ENCODE data around the gene PRPSAP2. TPM values are rescaled to one million over a fixed set of nuclear protein-coding genes. Genes with fewer than 3 reads are reported as not detected.

PRPSAP2 gene
- total and polyA plus RNA-seq, 3 experiments from 2014 or later = 38.4 to 51.6 (median 49.7) TPM

- Mint-ChIP-seq H3K9me3 (no peaks in the 10 kb centered on the region), H3K4me3 (no peak overlapping the region), H3K27me3 (peaks cover 1 to 5% of the 10 kb centered on the region in 2 donors), H3K4me1 (peaks cover 4 to 5% (median 5%) of the 10 kb centered on the region in 3 donors), H3K27ac (no peak overlapping the region), H3K36me3 (peaks cover 0 to 3% (median 0%) of the 10 kb centered on the region in 3 donors)
- ChIA-PET POLR2A (no interaction called here), CTCF (interaction anchor here (1.1 to 1.6 kb wide), 2 partner anchors 14 to 23 kb away, joined by 3 to 5 read pairs; no protein-coding TSS in a partner anchor)
- Histone ChIP-seq H3K27ac (ENCODE audit: low read depth, low read length) (no peak overlapping the region), H3K27me3 (ENCODE audit: insufficient read depth, low read length, poor library complexity, severe bottlenecking) (no peaks in the 10 kb centered on the region), H3K9me3 (ENCODE audit: low read length) (no peaks in the 10 kb centered on the region), H3K36me3 (ENCODE audit: insufficient read depth, low read length) (no peaks in the 10 kb centered on the region), H3K4me3 (ENCODE audit: low read length) (no peak overlapping the region), H3K4me1 (ENCODE audit: insufficient read depth, low read length) (peaks cover 3% of the 10 kb centered on the region)
- DNase-seq = no peak
Observed at GRCh38 chr17:18937981-18938691, 80.2 kb downstream of the PRPSAP2 start.

- no peak overlapping the region for H3K27ac ChIP-seq (ENCODE audit: low read depth, low read length)
- H3K9me3 ChIP-seq (ENCODE audit: low read length) = no peaks in the 10 kb centered on the region
Observed at GRCh38 chr17:18938692-18939023, 80.7 kb downstream of the PRPSAP2 start.

GRCh38 chr17:18944646-18945045 lies 86.7 kb downstream of the PRPSAP2 start:
- H3K36me3 Mint-ChIP-seq = peaks cover 0 to 2% (median 0%) of the 10 kb centered on the region in 3 donors
- no peaks in the 10 kb centered on the region for H3K9me3 Mint-ChIP-seq
- H3K4me3 ChIP-seq (ENCODE audit: low read length) = no peak overlapping the region
- H3K27me3 Mint-ChIP-seq = peaks cover 5 to 6% of the 10 kb centered on the region in 2 donors
- no peaks in the 10 kb centered on the region for H3K4me1 ChIP-seq (ENCODE audit: insufficient read depth, low read length)
- H3K27ac ChIP-seq (ENCODE audit: low read depth, low read length) = no peak overlapping the region
- H3K4me3 Mint-ChIP-seq = no peak overlapping the region
- H3K27ac Mint-ChIP-seq = no peak overlapping the region
- no peaks in the 10 kb centered on the region for H3K27me3 ChIP-seq (ENCODE audit: insufficient read depth, low read length, poor library complexity, severe bottlenecking)
- CTCF ChIA-PET = interaction anchor here (1.2 to 1.8 kb wide), 2 partner anchors 12 to 16 kb away, joined by 5 read pairs; no protein-coding TSS in a partner anchor
- no peaks in the 10 kb centered on the region for H3K36me3 ChIP-seq (ENCODE audit: insufficient read depth, low read length)
- DNase-seq = no peak
- POLR2A ChIA-PET = no interaction called here
- no peaks in the 10 kb centered on the region for H3K9me3 ChIP-seq (ENCODE audit: low read length)
- no peaks in the 10 kb centered on the region for H3K4me1 Mint-ChIP-seq

More at GRCh38 chr17:18938692-18939023, 80.7 kb downstream of the PRPSAP2 start:
- peaks cover 0 to 3% (median 0%) of the 10 kb centered on the region in 3 donors for H3K36me3 Mint-ChIP-seq
- Histone ChIP-seq H3K27me3 (ENCODE audit: insufficient read depth, low read length, poor library complexity, severe bottlenecking) (no peaks in the 10 kb centered on the region), H3K4me3 (ENCODE audit: low read length) (no peak overlapping the region), H3K36me3 (ENCODE audit: insufficient read depth, low read length) (no peaks in the 10 kb centered on the region), H3K4me1 (ENCODE audit: insufficient read depth, low read length) (no peaks in the 10 kb centered on the region)
- no peak overlapping the region for H3K27ac Mint-ChIP-seq
- ChIA-PET CTCF (interaction anchor here (1.1 to 1.6 kb wide), 3 partner anchors 10 to 22 kb away, joined by 3 to 5 read pairs (median 4); no protein-coding TSS in a partner anchor), POLR2A (interaction anchor here (0.7 kb wide), 1 partner anchor 23 kb away, joined by 4 read pairs; no protein-coding TSS in a partner anchor)
- H3K4me1 Mint-ChIP-seq = peaks cover 0 to under 1% (median 0%) of the 10 kb centered on the region in 3 donors
- no peak overlapping the region for H3K4me3 Mint-ChIP-seq
- no peaks in the 10 kb centered on the region for H3K9me3 Mint-ChIP-seq
- H3K27me3 Mint-ChIP-seq = peaks cover 1 to 5% of the 10 kb centered on the region in 2 donors
- no peak for DNase-seq

GRCh38 chr17:18946536-18946935 lies 88.6 kb downstream of the PRPSAP2 start:
- H3K27ac Mint-ChIP-seq = no peak overlapping the region
- CTCF ChIA-PET = interaction anchor here (3.0 kb wide), 1 partner anchor 14 kb away, joined by 11 read pairs; no protein-coding TSS in a partner anchor
- H3K9me3 Mint-ChIP-seq = no peaks in the 10 kb centered on the region
- Histone ChIP-seq H3K27ac (ENCODE audit: low read depth, low read length) (no peak overlapping the region), H3K9me3 (ENCODE audit: low read length) (no peaks in the 10 kb centered on the region), H3K4me1 (ENCODE audit: insufficient read depth, low read length) (no peaks in the 10 kb centered on the region), H3K4me3 (ENCODE audit: low read length) (no peak overlapping the region), H3K27me3 (ENCODE audit: insufficient read depth, low read length, poor library complexity, severe bottlenecking) (no peaks in the 10 kb centered on the region), H3K36me3 (ENCODE audit: insufficient read depth, low read length) (no peaks in the 10 kb centered on the region)
- POLR2A ChIA-PET = no interaction called here
- H3K27me3 Mint-ChIP-seq = peaks cover 6 to 10% of the 10 kb centered on the region in 2 donors
- no peak for DNase-seq
- no peaks in the 10 kb centered on the region for H3K4me1 Mint-ChIP-seq
- peaks cover 0 to 2% (median 0%) of the 10 kb centered on the region in 3 donors for H3K36me3 Mint-ChIP-seq
- H3K4me3 Mint-ChIP-seq = no peak overlapping the region

GRCh38 chr17:18947866-18948265 lies 89.9 kb downstream of the PRPSAP2 start:
- H3K27me3 Mint-ChIP-seq = peaks cover 6 to 10% of the 10 kb centered on the region in 2 donors
- H3K4me1 ChIP-seq (ENCODE audit: insufficient read depth, low read length) = peaks cover 4% of the 10 kb centered on the region
- peaks cover 0 to 2% (median 0%) of the 10 kb centered on the region in 3 donors for H3K36me3 Mint-ChIP-seq
- H3K9me3 ChIP-seq (ENCODE audit: low read length) = no peaks in the 10 kb centered on the region
- no peak overlapping the region for H3K27ac Mint-ChIP-seq
- no peaks in the 10 kb centered on the region for H3K36me3 ChIP-seq (ENCODE audit: insufficient read depth, low read length)
- H3K4me3 Mint-ChIP-seq = no peak overlapping the region
- no peak overlapping the region for H3K4me3 ChIP-seq (ENCODE audit: low read length)
- ChIA-PET CTCF (interaction anchor here (1.0 to 3.0 kb wide), 3 partner anchors 13 to 57 kb away, joined by 3 to 11 read pairs (median 3); partner anchors contain the start of gene FAM83G), POLR2A (no interaction called here)
- H3K27ac ChIP-seq (ENCODE audit: low read depth, low read length) = no peak overlapping the region
- no peaks in the 10 kb centered on the region for H3K4me1 Mint-ChIP-seq
- no peaks in the 10 kb centered on the region for H3K27me3 ChIP-seq (ENCODE audit: insufficient read depth, low read length, poor library complexity, severe bottlenecking)
- no peak for DNase-seq
- no peaks in the 10 kb centered on the region for H3K9me3 Mint-ChIP-seq

GRCh38 chr17:18948476-18949006 lies 90.6 kb downstream of the PRPSAP2 start:
- Histone ChIP-seq H3K4me3 (ENCODE audit: low read length) (no peak overlapping the region), H3K4me1 (ENCODE audit: insufficient read depth, low read length) (peaks cover 4% of the 10 kb centered on the region), H3K27ac (ENCODE audit: low read depth, low read length) (no peak overlapping the region), H3K36me3 (ENCODE audit: insufficient read depth, low read length) (no peaks in the 10 kb centered on the region), H3K9me3 (ENCODE audit: low read length) (no peaks in the 10 kb centered on the region), H3K27me3 (ENCODE audit: insufficient read depth, low read length, poor library complexity, severe bottlenecking) (no peaks in the 10 kb centered on the region)
- peaks cover 0 to 3% (median 0%) of the 10 kb centered on the region in 3 donors for H3K4me1 Mint-ChIP-seq
- ChIA-PET CTCF (interaction anchor here (1.0 to 3.0 kb wide), 4 partner anchors 9 to 56 kb away, joined by 3 to 11 read pairs (median 4); partner anchors contain the start of gene FAM83G), POLR2A (no interaction called here)
- no peak for DNase-seq
- no peak overlapping the region for H3K4me3 Mint-ChIP-seq
- H3K36me3 Mint-ChIP-seq = peaks cover 0 to 2% (median 0%) of the 10 kb centered on the region in 3 donors
- H3K27me3 Mint-ChIP-seq = peaks cover 6 to 10% of the 10 kb centered on the region in 2 donors
- H3K27ac Mint-ChIP-seq = no peak overlapping the region
- no peaks in the 10 kb centered on the region for H3K9me3 Mint-ChIP-seq

GRCh38 chr17:18949566-18949965 lies 91.6 kb downstream of the PRPSAP2 start:
- H3K27me3 Mint-ChIP-seq = peaks cover 6 to 10% of the 10 kb centered on the region in 2 donors
- Histone ChIP-seq H3K4me3 (ENCODE audit: low read length) (no peak overlapping the region), H3K9me3 (ENCODE audit: low read length) (no peaks in the 10 kb centered on the region), H3K27ac (ENCODE audit: low read depth, low read length) (no peak overlapping the region), H3K27me3 (ENCODE audit: insufficient read depth, low read length, poor library complexity, severe bottlenecking) (no peaks in the 10 kb centered on the region), H3K36me3 (ENCODE audit: insufficient read depth, low read length) (no peaks in the 10 kb centered on the region), H3K4me1 (ENCODE audit: insufficient read depth, low read length) (peaks cover 12% of the 10 kb centered on the region)
- H3K4me3 Mint-ChIP-seq = no peak overlapping the region
- POLR2A ChIA-PET = no interaction called here
- peak overlapping the region in 2 of 8 donors; percentile 20 to 47 for H3K27ac Mint-ChIP-seq
- no peaks in the 10 kb centered on the region for H3K9me3 Mint-ChIP-seq
- H3K4me1 Mint-ChIP-seq = peaks cover 6 to 11% (median 8%) of the 10 kb centered on the region in 3 donors
- CTCF ChIA-PET = interaction anchor here (1.3 kb wide), 1 partner anchor 10 kb away, joined by 4 read pairs; no protein-coding TSS in a partner anchor
- H3K36me3 Mint-ChIP-seq = peaks cover 0 to 2% (median 0%) of the 10 kb centered on the region in 3 donors
- no peak for DNase-seq

- Histone ChIP-seq H3K4me3 (ENCODE audit: low read length) (no peak overlapping the region), H3K27ac (ENCODE audit: low read depth, low read length) (no peak overlapping the region), H3K9me3 (ENCODE audit: low read length) (no peaks in the 10 kb centered on the region), H3K4me1 (ENCODE audit: insufficient read depth, low read length) (peaks cover 19% of the 10 kb centered on the region), H3K36me3 (ENCODE audit: insufficient read depth, low read length) (no peaks in the 10 kb centered on the region), H3K27me3 (ENCODE audit: insufficient read depth, low read length, poor library complexity, severe bottlenecking) (no peaks in the 10 kb centered on the region)
- Mint-ChIP-seq H3K9me3 (no peaks in the 10 kb centered on the region), H3K36me3 (peaks cover 0 to 2% (median 0%) of the 10 kb centered on the region in 3 donors), H3K4me1 (peaks cover 10 to 18% (median 12%) of the 10 kb centered on the region in 3 donors), H3K27me3 (peaks cover 7 to 10% of the 10 kb centered on the region in 2 donors), H3K4me3 (no peak overlapping the region), H3K27ac (peak overlapping the region in 1 of 8 donors; percentile 42)
- POLR2A ChIA-PET = no interaction called here
- no peak for DNase-seq
- CTCF ChIA-PET = no interaction called here
Observed at GRCh38 chr17:18950346-18950745, 92.4 kb downstream of the PRPSAP2 start.

All from CD8-positive, alpha-beta memory T cell (primary cell).